Measurements from ENCODE around the gene SYNE2.

- TF ChIP-seq CTCF (IDR thresholded peaks at IDR 0.05) = no peak
- TF ChIP-seq POLR2A (IDR thresholded peaks at IDR 0.05) = no peak
Measured at GRCh38 chr14:64184103-64184729, 331.4 kb downstream of the SYNE2 start.
